GM19043 (cell line): ENCODE measurements around the gene TNFRSF14.
"Not testable (repeated sequence)": the region's sequence is repeated elsewhere in the genome, so short reads cannot be mapped to it uniquely, and the experiment has no call there.

Experiments used
- ATAC-seq: cut with Tn5 transposase; IDR thresholded peaks from one replicate; pipeline ENCODE4 v1.9.1; 2021; ENCODE audit warnings: low read depth; ENCODE audit not compliant: unreplicated experiment

TNFRSF14 gene

GRCh38 chr1:2564815-2565374, 8.7 kb downstream of the TNFRSF14 start:
- ATAC-seq: no peak

- no peak for ATAC-seq
Observed at GRCh38 chr1:2566101-2567045, 10.2 kb downstream of the TNFRSF14 start.

- no peak for ATAC-seq
Observed at GRCh38 chr1:2567083-2567679, 11.0 kb downstream of the TNFRSF14 start.

GRCh38 chr1:2568187-2568816, 12.1 kb downstream of the TNFRSF14 start:
- not testable (repeated sequence) for ATAC-seq

GRCh38 chr1:2569060-2569459, 12.9 kb downstream of the TNFRSF14 start:
- no peak for ATAC-seq

DNA sequence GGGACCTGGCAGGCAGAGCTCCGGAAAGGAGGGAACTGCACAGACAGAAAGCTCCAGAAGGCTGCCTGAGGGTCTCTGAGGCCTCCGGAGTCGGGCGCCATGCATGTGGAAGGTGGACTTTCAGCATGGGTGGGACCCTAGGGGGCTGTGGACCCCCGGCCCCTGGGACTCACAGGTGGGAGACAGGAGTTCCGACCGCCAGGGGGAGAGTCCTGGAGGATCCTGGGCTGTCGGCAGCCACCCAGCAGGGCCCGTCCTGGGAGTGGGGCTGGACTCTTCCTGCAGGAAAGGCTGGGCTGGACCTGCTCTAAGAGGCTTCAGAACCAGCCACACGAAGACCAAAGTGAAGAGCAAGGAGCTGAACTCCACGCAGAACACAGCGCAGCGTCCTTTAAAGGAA, 13.5 kb downstream of the TNFRSF14 start:
- not testable (repeated sequence) for ATAC-seq

- no peak for ATAC-seq
Observed at GRCh38 chr1:2570332-2570731, 14.2 kb downstream of the TNFRSF14 start.

DNA sequence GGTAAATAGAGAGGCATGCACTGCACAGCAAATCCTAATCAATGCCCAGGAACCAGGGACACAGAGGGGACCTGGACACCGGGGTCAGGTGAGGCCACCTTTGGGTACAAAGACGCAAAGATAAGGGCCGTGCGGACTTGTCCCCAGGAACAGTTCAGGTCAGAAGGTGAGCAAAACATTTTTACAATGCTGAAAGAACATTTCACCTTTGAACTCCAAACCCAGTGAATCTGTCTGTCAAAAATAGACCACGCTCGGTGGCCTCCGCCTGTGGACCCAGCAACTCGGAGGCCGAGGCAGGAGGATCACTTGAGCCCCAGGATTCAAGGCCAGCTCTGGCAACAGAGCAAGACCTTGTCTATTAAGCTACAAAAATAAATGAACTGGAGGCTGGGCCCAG, 15.2 kb downstream of the TNFRSF14 start:
- ATAC-seq: no peak

- ATAC-seq: no peak
Observed at GRCh38 chr1:2573250-2573920, 17.2 kb downstream of the TNFRSF14 start.

GRCh38 chr1:2574350-2574749, 18.2 kb downstream of the TNFRSF14 start:
- no peak for ATAC-seq

GRCh38 chr1:2575801-2576663, 19.9 kb downstream of the TNFRSF14 start:
- no peak for ATAC-seq

DNA sequence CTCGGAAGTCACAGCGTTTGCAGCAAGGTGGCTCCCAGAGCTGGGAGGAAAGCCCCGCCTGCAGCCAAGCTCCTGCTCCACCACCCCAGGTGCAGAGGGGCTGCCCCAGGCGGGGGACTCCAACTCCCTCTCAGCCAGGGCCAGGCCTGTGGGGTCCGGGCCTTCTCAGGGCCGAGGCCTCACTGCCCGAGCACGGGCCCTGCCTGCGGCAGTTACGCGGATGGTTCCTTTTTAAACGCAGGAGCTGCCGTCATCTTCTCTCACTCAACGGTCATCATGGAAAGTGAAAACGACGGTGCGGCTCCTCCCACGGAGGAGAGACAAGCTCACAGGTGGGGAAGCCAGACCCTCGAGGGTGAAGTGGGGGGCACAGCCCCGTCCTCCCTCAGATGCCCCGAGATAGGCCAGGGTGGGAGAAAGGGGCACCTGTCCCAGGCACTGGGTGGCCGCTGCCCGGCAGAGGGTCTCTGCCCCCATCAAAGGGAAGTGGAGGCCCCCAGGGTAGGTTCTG, 21.4 kb downstream of the TNFRSF14 start:
- not testable (repeated sequence) for ATAC-seq

GRCh38 chr1:2578758-2579118, 22.6 kb downstream of the TNFRSF14 start:
- ATAC-seq: no peak

GRCh38 chr1:2580691-2581090, 24.5 kb downstream of the TNFRSF14 start:
- no peak for ATAC-seq

- ATAC-seq: no peak
Observed at GRCh38 chr1:2582391-2582790, 26.2 kb downstream of the TNFRSF14 start.

DNA sequence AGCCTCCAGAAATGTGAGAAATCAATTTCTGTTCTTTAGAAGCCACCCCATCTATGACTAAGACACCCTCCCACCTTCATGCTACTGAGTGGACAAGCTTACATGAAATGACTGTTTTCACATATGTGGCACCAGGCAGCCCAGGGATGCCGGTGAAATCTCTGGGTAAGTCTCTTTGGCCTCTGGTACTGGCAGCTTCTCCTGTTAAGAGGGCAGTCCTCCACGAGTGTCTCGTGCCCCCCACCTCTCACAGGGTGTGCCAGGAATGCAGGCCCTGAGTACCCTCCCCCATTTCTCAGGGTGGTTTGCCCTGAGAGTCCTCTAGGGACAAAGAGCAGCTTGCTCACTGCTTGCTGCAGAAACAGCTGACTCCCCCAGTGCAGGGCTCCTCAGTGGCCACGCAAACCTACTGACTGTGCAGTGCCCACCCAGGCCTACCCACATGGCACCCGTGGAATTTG, 27.2 kb downstream of the TNFRSF14 start:
- ATAC-seq: no peak

- ATAC-seq: no peak
Observed at GRCh38 chr1:2583871-2584351, 27.7 kb downstream of the TNFRSF14 start.

GRCh38 chr1:2584686-2585317, 28.6 kb downstream of the TNFRSF14 start:
- ATAC-seq: no peak
